AG04449 (cell line): Measurements from ENCODE around the gene C16orf95.

Experiments used
- CTCF ChIA-PET: fragments of 350-600 bp; formaldehyde crosslinking; extraction: SDS; loops from one replicate; lab custom pipeline; 2021; ENCODE audit warnings: antibody characterized with exemption; lab: Yijun Ruan, JAX
- POLR2A ChIA-PET: fragments of 400-600, 350-600 bp; formaldehyde crosslinking; extraction: SDS; loops from one replicate; lab custom pipeline; 2020; ENCODE audit warnings: antibody characterized with exemption, inconsistent platforms; lab: Yijun Ruan, JAX
- DNase-seq: peaks from one replicate; pipeline ENCODE4 v3.0.0-alpha.2; 2010; ENCODE audit warnings: low read depth, low spot score
- H3K4me3 ChIP-seq: 2 replicates; pipeline ENCODE4 v1.5.1; 2011; ENCODE audit warnings: low read depth, mild to moderate bottlenecking, control low read depth, low read length
- TF ChIP-seq, protein P1 (sequence below): IDR thresholded peaks from one replicate; pipeline ENCODE4 v1.5.1; 2011; ENCODE audit warnings: mild to moderate bottlenecking, moderate library complexity, low read length, control low read depth, inconsistent platforms; ENCODE audit not compliant: insufficient read depth; ENCODE audit errors: missing control alignments

Gene C16orf95

DNA sequence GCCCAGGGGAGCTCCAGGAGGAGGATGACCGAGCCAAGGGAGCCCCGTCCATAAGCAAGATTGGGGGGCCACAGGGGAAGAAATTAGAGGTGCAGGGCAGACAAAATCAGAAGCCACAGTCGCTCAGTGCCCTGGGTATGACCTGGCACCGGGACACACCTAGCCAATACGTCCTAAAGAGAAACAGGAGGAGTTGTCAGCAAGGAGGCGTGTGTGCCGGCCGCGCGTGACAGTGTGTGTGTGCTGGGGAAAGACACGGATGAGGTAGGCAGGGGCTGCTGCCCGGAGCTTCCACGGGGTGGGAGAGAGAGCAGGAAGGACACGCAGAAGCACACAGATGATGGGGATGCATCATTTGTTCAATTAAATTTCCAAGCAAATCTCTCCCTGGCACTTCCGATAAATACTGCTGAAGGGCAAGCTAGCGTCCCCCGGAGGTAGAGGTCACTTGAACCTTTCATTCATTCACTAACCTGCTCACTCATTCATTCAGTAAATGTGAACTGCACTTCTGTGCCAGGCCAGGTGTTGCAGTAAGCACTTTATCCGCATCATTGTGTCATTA lies 38.0 kb downstream of the C16orf95 start:
- ChIA-PET POLR2A (no interaction called here), CTCF (interaction anchor here (0.6 to 9.6 kb wide), 46 partner anchors 8 to 724 kb away, joined by 3 to 120 read pairs (median 5); partner anchors contain the start of genes FOXC2 and MTHFSD)
- TF ChIP-seq, protein P1, sequence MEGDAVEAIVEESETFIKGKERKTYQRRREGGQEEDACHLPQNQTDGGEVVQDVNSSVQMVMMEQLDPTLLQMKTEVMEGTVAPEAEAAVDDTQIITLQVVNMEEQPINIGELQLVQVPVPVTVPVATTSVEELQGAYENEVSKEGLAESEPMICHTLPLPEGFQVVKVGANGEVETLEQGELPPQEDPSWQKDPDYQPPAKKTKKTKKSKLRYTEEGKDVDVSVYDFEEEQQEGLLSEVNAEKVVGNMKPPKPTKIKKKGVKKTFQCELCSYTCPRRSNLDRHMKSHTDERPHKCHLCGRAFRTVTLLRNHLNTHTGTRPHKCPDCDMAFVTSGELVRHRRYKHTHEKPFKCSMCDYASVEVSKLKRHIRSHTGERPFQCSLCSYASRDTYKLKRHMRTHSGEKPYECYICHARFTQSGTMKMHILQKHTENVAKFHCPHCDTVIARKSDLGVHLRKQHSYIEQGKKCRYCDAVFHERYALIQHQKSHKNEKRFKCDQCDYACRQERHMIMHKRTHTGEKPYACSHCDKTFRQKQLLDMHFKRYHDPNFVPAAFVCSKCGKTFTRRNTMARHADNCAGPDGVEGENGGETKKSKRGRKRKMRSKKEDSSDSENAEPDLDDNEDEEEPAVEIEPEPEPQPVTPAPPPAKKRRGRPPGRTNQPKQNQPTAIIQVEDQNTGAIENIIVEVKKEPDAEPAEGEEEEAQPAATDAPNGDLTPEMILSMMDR = no peak
- no peak for DNase-seq
- no peak overlapping the region for H3K4me3 ChIP-seq

DNA sequence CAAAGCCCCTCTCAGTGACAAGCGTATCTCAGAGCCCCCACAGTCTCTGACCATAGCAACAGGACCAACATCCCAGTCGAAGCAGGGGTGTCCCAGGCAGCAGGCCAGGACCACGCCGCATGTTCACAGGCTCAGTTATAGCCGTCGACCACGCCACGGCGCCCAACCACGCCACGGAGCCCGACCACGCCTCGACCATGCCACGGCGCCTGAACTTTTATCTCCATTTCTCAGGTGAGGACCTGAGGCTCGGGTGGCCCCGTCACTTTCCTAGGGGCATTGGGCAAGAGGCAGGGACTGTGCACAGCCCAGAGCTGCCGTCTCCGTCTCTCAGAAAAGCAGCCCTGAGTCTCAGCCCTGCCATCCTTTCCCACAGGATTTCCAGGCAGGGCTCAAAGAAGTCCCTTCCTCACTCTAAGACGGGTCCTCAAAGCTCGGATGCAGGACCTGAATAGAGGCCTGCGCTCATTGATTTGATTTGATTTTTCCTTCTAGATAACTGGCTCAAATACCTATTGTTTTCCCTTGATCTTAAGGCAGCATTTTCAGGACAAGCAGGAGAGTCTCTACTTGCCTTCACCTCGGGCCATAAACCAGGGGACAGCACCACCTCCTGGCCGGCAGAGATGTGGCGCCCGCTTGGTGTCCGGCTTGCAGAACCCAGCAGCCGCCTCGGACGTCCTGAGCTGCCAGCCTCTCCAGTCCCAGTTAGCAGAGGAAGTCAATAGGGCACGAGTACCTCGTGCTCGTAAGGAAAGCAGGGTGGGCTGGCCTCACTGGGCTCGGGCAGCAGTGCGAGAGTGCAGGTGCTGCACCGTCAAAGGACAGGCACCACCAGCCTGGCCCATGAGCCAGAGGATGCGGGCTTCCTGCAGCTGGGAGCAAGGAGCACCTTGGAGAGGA lies 38.8 kb downstream of the C16orf95 start:
- CTCF ChIA-PET = interaction anchor here (0.6 to 9.6 kb wide), 53 partner anchors 12 to 723 kb away, joined by 3 to 120 read pairs (median 4); partner anchors contain the start of genes FOXC2 and MTHFSD
- no peak overlapping the region for H3K4me3 ChIP-seq
- DNase-seq = peak; percentile 31
- POLR2A ChIA-PET = no interaction called here
- TF ChIP-seq, protein P1 = peak; percentile 97

DNA sequence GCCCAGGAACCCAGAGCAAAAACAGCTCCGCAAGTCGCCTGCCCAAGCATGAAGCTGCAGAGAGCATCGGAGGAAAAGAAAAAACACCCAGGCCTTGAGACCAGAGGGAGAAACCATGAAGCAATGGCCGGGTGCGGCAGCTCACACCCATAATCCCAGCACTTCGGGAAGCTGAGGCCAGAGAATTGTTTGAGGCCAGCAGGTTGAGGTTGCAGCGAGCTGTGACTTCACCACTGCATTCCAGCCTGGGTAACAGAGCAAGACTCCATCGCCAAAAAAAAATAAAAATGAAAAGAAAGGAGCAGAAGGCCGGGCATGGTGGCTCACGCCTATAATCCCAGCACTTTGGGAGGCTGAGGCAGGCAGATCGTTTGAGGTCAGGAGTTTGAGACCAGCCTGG lies 40.3 kb downstream of the C16orf95 start:
- ChIA-PET POLR2A (no interaction called here), CTCF (interaction anchor here (0.6 to 9.6 kb wide), 15 partner anchors 10 to 717 kb away, joined by 3 to 120 read pairs (median 17); partner anchors contain the start of gene FOXC2)
- TF ChIP-seq, protein P1 = no peak
- no peak overlapping the region for H3K4me3 ChIP-seq
- DNase-seq = no peak

DNA sequence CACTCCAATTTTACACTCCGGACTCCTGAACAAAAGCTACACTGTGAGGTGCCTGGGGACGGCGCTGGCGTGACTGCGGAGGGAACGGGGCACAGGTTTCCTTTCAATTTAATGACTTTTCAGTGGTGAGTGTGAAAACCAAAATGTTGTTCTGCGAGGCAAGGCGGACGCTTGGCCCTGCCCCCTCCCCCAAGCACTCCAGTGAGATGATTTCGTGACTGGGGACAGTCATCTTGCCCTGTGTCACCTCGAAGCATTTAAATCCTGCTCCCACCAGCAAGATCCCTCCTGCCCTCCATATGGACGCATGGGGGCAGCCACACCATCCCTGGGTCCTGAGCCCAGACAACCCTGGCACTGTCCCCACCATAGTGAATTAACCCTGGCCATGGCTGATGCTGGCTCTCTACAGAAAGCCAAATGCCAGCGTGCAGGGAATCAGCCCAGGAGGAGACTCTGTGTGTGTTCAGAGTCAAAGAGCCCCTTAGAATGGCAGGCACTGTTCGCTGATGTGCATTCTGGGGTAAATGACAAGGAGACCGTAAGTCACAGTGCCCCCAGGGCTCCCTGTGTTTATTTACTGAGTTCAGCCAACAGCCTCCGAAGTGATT lies 41.0 kb downstream of the C16orf95 start:
- DNase-seq = no peak
- TF ChIP-seq, protein P1 = no peak
- POLR2A ChIA-PET = no interaction called here
- no peak overlapping the region for H3K4me3 ChIP-seq
- CTCF ChIA-PET = interaction anchor here (0.8 to 9.6 kb wide), 9 partner anchors 9 to 711 kb away, joined by 3 to 120 read pairs (median 38); partner anchors contain the start of gene FOXC2

DNA sequence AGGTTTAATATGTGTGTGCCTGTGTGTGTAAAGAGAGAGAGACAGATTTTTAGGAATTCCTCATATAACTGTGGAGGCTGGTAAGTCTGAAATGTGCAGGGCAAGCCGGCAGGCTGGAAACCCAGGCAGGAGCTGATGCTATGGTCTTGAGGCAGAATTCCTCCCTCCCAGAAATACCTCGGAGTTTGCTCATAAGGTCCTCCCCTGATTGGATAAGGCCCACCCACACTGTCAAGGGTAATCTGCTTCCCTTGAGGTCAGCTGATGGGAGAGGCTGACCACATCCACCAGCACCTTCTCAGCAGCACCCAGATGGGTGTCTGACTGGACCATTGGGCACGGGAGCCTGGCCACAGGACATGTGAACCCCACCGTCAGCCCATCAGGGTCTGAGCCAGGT lies 42.4 kb downstream of the C16orf95 start:
- CTCF ChIA-PET = interaction anchor here (0.6 to 2.0 kb wide), 5 partner anchors 9 to 710 kb away, joined by 3 to 12 read pairs (median 7); no protein-coding TSS in a partner anchor
- DNase-seq = no peak
- H3K4me3 ChIP-seq = no peak overlapping the region
- POLR2A ChIA-PET = no interaction called here
- TF ChIP-seq, protein P1 = no peak
